NCI-H526 treated with DMSO at 0.1 percent for 48 hours (cell line): ENCODE measurements around the gene AKR1B15.
"Not testable (repeated sequence)": the region's sequence is repeated elsewhere in the genome, so short reads cannot be mapped to it uniquely, and the experiment has no call there.

Experiments used
- DNase-seq: peaks from one replicate; lab custom pipeline; 2025; lab: John Stamatoyannopoulos, UW

The AKR1B15 gene

DNA sequence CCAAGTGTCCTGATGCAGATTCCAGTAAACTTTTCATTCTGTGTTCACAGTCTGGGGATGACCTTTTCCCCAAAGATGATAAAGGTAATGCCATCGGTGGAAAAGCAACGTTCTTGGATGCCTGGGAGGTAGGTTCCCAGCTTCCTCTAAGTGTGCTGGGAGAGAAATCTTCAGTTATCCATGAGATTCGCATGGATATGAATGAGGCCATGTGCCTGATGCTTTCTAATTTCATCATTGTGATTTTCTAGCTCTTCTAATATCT is 16.0 kb upstream of the AKR1B15 start:
- DNase-seq, result no peak

DNA sequence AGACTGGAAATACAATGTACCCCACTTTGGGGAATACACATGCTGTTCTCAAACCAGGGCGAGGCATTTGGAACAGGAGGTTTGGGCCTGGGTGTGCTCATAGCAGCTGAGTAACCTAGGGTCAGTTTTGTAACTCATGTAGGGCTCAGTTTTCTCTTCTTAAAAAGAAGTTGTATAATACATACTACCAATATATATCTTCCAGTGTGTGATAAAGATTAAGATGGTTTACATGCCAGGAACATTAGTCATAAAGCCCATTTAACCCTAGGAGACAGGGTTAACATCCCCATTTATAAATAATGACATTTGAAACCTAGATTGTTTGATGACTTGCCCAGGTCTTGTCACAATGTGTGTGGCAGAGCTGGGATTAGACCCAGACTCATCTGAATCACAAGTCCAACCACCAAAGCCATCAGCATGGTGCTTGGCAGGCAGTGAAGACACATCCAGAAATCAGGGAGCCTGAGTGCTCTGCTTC is 15.6 kb upstream of the AKR1B15 start:
- no peak for DNase-seq

DNA sequence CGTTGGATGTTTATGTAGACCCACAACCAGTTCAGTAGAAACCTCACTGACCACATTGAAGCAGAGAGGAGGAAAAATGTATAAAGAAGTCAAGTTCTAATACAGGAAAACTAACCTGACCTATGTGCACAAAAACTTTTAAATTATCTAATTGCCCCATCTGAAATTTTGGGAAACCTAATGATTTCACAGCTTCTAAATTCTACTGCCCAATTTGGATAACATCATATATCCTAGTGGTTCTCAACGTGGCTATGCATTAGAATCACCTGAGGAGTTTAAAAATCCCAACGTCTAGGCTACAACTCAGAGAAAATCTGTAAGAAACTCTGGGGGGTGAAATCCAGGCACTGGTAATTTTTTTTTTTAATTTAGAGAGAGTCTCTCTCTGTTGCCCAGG is 14.3 kb upstream of the AKR1B15 start:
- DNase-seq, result no peak

DNA sequence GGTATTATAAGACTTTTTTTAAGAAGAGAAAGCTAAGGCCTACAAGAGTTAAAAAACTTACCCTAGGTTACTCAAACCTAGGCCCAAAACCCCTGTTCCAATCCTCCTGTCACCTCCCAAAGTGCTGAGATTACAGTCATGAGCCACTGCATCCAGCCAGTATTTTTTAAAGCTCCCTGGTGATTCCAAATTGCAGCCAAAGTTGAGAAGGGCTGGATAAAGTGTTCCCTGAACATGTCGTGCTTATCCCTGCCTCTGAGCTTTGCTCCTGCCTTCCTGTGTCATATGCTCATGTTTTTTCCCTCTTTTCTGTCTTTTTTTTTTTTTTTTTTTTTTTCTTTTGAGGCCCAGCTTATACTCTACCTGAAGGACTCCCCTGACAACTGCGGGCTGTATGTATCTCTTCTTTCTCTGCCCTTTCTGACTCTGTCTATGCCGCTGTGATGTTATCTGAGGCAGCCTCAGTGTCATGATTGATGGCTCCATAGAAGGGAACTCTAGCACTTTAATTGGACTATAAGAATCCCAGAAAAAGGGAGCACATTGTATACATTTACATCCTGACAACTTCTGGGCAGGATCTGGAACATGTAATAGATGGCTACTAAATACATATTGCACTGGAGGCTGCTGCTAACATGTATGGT is 13.5 kb upstream of the AKR1B15 start:
- DNase-seq, result no peak

DNA sequence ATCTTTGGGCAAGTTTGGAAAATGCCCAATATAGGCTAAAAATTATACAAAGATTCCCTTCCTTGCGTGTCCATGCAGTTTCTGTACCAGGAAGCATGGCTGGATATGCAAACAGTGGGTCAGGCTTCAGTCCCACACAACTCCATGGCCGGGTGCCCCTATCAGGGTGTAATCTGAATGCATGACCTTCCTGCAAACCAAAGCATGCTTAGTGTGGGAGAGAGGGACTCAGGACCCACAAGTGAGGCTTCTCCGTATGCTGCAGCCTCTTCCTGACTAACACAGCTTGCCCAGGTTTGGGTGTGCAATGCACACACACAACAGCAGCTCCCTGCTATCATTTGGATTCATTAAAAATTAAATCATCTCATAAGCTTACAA is 13.0 kb upstream of the AKR1B15 start:
- DNase-seq, result no peak

DNA sequence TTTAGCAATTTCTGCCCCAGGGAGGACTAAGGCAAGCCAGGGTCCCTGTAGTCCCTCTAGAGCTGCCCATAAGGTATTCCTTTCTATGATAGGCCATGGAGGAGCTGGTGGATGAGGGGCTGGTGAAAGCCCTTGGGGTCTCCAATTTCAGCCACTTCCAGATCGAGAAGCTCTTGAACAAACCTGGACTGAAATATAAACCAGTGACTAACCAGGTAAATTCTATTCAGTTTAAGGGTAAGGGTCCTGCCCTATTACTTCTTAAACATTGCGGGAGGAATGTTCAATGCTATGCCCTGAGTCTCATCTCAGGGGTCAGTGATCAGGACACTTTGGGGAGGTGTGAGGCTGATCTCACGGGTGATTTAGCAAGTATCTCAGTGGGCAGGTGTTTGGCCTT is 12.4 kb upstream of the AKR1B15 start:
- not testable (repeated sequence) for DNase-seq

DNA sequence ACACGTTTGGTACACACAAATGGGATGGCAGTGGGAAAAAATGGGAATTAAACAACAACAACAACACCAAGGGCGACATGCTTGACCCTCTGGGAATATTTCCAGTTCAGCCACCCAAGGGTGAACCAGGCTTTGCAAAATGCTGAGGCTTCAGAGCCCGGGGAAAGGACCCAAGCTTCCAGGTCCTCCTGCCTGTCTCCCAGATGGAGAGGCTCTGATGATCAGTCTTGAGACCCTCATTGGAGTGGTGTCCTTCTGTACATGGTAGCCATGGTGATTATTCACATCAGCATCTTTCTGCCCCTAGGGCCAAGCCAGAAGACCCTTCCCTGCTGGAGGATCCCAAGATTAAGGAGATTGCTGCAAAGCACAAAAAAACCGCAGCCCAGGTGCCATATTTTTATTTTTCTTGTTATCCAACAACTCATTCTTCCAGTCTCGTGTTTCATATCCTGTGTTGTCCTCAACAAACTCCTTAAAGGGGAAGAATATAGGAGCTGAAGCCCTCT is 11.6 kb upstream of the AKR1B15 start:
- DNase-seq, result not testable (repeated sequence)

DNA sequence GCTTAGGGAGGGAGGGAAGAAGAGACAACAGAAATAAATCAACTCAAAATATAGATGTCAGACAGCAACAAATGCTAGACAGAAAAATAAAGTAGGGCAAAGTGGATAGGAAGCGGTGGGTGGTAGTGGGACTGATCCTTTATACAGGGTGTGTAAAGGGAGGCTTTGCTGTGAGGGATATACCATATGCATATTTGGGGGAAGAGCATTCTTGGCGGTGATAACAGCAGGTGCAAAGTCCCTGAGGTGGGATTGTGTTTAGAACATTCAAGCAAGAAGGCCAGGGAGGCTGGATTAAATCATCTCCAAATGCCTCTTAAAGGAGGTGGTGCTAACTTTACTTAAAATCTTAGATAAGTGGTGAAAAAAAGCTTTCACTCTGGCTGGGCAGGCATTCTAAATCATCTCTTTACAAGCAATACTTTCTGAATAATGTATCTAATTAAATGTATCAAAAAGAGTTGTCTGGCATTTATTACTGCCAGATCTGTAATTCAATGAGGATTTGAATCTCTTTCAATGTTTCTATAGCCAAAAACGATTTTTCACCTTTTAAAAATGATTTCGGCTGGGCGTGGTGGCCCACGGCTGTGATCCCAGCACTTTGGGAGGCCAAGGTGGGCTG is 9.4 kb upstream of the AKR1B15 start:
- DNase-seq, result no peak

DNA sequence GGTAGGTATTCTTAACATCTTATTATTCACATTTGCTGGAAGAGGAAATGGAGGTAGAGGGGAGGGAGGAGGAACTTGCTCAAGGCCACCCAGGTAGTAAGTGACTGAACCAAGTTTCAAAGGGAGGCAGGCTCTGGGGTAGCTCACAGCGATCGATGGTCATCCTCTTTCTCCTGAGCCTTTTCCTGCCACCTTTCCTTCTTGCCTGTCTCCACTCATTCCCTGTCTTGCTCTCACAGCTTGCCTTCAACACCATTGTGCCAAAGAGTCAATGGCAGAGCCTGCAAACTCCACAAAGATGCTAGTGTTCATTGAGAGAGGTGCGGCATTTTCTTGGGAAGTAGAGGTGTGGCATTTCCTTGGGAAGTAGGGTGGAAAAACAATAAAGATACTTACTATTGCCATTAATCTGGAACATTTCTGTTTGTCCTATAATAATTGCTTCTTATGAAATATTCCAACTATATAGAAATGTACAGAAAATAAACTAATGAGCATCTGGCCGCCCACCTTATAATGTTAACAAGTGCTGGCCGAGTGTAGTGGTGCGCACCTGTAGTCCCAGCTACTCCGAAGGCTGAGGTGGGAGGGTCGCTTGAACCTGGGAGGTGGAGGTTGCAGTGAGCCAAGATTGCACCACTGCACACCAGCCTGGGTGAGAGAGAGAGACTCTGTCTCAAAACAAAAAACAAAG is 7.3 kb upstream of the AKR1B15 start:
- DNase-seq, result not testable (repeated sequence)

DNA sequence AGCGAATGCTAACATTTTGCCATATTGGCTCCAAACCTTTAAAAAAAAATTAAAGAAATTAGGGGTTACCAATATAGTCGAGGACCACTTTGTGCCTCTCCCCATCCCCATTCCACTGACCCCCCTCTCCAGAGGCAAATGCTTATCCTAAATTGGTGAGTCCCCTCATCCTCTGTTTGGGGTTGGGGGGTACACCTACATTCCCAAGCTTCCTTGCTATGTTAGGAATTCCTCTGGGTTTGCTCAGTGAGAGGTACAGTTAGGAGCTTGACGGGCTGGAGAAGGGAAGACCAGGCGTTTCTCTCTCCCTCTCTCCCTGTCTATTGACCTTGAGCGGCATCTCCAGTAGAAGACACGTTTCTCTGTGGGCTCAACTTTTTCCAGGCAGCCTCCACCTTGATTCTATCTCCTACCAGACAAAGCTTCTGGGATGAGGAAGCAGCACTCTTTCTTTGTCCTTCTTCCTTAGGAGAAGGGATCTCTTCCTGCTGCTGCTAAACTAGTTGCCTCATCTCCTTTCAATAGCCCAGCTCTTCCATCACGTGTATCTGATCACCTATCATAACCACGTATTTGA is 6.6 kb upstream of the AKR1B15 start:
- no peak for DNase-seq

DNA sequence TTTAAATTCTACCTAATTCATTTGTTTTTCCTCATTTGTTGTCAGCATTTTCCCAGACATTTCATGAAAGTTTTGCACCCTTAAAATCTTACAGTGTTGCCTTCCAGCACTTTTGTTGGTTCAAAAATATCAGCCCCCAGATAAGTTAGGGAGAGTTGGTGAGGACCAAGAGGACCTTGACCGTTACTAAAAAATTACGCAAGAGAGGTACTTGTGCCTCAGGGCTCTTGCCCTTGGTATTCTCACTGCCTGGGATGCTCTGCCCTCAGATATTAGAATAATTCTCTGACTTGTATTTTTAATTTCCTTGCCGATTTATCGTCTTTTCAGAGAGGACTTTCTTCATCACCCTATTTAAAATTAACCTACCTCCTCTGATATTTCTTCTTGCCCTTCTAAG is 3.5 kb upstream of the AKR1B15 start:
- no peak for DNase-seq

DNA sequence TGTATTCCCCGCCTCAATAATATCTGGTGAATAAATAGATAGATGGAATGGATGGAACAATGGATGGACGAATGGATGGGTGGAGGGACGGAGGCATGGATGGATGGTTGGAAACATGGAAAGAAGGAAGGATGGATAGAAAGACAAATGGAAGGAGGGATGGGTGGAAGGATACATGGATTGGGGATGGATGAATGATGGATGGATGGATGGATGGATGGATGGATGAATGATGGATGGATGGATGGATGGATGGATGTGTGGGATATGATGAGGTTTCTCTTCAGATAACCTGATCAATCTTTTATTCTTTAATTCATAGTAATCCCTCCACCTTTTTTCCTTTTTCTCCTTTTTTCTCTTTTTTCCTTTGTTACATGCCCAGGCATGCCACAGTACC is 3.0 kb upstream of the AKR1B15 start:
- no peak for DNase-seq

DNA sequence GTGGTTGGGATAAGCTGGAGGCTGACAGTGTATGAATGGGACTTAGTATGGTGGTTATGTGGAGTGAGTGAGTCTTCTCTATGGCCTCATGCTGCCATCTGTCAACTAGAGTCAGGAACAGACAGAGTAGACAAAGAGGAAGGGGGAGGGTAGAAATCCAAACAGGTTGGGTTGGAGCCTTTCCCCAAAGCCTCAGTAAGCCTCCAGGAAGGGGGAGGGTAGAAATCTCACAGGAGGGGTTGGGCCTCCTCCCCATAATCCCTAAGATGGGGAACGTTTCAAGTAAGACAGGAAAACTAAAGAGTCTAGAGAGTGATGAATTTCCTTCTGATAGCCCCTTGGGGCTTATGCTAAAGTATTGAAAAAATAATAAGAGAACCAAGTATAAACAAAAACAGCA is 2.0 kb upstream of the AKR1B15 start:
- DNase-seq, result no peak

DNA sequence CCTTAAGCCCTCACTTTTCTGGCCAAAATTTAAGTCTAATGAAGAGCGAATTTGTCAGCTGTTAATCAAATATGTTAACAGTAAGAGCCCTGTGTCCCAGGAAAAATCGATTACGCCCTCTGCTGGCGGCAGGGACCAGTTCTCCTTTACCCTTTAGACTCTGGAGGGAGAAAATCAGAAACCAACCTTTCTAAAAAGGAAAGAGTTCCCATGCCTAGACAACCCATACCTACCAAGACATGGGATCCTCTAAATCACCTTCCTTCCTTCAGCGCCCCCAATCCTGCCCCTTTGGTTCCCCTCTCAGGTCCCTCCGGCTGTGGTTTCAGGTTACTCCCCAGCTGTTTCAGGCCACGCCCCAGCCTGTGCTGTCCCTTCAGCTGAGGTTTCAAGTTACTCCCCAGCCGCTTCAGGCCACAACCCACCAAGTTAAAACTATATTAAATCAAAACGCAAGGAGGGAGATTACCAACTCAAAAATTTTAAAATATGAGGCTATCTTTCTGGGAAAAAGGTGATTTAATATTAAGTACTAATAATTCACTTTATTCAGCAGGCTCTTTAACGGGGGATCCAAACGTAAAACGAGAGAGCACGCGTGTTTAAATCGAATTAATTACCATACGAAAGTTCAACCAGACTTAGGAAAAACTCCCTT is 1.4 kb upstream of the AKR1B15 start:
- DNase-seq, result peak; percentile 52

DNA sequence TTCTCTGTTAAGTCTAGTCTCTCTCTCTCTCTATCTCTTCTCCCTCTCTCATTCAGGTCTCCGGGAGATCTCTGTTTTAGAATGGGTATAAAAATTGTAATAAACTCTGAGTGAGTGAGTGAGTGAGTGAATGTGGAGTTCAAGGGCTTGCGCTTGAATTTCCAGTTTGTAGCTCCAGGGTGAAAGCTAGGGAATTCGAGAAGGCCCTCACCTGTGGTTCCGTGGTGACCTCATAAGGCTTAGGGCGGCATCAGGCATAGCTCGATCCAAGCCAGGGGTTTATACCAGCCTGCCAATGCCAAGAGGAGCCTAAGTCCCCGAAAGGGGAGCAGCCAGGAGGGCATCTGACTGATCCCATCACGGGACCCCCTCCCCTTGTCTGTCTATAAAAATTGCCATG is 456 bp downstream of the AKR1B15 start:
- DNase-seq, result no peak

DNA sequence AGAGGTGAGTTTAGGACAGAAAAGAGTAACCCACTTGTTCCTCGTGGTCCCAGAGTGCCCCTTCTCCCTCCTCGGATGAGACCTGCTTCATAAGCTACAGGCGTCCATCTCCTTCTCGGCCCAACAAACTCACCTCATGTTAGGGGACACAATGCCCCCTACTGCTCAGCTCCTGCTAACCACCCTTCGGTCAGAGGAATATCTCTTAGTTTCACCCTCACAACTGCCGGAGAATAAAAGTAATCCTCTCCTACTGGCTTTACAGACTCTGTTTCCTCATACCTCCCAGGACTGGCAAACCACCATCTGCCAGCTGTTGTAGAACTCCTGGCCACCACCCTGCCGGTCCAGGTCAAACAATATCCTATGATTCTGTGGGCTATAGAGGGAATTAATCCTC is 3.2 kb downstream of the AKR1B15 start:
- DNase-seq, result no peak

DNA sequence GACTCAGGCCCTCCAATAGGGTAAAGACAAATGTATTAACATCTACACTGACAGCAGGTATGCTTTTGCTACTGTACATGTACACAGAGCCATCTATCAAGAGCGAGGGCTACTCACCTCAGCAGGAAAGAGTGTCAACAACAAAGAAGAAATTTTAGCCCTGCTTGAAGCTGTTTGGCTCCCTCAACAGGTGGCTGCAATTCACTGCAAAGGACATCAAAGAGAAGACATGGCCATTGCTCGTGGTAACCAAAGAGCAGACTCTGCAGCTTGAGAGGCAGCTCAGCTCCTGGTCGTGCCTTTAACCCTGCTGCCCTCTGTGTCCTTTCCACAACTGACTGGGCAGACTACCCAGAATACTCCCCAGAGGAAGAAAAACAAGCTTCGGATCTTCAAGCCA is 5.1 kb downstream of the AKR1B15 start:
- DNase-seq, result no peak

DNA sequence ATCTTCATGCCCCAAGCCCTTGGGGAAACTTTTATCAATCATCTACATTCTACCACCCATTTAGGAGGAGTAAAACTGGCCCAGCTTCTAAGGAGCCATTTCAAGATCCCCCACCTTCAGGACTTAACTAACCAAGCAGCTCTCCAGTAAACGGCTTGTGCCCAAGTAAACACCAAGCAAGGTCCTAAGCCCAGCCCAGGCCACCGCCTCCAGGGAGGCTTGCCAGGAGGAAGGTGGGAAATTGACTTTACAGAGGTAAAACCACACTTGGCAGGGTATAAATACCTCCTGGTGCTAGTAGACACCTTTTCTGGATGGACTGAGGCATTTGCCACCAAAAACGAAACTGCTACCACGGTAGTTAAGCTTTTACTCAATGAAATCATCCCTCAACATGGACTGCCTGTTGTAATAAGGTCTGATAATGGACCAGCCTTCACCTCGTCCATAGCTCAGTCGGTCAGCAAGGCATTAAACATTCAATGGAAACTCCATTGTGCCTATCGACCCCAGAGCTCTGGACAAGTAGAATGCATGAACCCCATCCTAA is 5.6 kb downstream of the AKR1B15 start:
- no peak for DNase-seq

DNA sequence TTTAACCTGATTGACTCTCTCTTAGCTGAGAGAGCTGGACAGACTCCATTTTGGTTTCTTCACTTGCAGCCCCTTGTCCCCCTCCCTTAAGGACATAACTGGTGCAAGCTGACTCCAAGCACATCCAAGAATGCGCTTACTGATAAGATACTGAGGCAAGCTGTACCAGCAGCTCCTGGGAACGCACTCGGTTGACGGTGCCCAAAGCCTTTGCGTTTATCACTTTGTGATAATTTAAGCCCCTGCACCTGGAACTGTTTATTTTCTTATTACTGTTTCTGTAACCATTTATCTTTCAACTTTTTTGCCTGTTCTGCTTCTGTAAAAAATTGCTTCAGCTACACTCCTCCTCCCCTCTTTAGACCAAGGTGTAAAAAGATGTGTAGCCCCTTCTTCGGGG is 8.5 kb downstream of the AKR1B15 start:
- no peak for DNase-seq

DNA sequence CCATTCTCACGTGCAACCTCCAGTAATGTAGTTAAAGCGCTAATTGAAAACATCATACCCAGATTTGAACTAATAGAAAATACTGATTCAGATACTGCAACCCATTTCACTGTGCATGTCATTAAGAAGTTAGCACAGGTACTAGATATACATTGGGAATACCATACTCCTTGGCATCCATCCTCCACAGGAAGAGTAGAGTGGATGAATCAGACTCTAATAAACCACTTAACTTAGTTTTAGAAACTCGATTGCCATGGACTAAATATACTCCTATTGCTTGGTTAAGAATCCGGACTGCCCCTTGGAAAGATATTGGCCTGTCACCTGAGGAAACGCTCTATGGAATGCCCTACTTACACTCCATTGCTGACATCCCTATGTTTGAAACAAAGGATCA is 9.5 kb downstream of the AKR1B15 start:
- DNase-seq, result no peak

DNA sequence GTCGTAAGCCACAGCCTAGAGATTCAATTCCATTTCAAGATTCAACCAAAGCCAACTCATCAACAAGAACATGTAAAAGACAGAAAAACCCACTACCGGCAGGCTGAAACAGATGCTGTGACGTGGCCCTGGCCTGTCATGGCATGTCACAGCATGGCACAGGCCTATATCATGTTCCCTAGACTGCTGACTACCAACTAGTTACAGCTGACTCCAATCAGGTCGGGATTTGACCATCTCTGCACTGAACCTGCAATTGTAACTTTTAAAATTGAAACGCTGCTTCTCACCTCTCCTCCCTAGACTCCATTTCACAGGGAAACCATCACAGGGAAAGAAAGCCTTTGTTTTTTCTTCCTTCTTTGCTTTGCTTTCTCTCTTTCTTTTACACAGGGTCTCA is 12.7 kb downstream of the AKR1B15 start:
- not testable (repeated sequence) for DNase-seq

DNA sequence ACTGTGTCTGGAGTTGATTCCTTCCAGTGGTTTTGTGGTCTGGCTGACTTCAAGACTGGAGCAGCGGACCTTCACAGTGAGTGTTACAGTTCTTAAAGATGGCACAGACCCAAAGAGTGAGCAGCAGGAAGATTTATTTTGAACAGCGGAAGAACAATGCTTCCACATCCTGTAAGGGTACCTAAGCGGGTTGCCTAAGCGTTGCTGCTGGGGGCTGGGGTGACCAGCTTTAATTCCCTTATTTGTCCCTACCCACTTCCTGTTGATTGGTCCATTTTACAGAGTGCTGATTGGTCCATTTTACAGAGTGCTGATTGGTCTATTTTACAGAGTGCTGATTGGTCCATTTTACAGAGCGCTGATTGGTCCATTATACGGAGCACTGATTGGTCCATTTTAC is 13.2 kb downstream of the AKR1B15 start:
- DNase-seq, result no peak
